Liver (tissue), 9 donors: ENCODE results near the gene FCN1. TPM values are rescaled to one million over a fixed set of nuclear protein-coding genes. Genes with fewer than 3 reads are reported as not detected.

Experiments
- DNase-seq: peaks from one replicate; pipeline ENCODE4 v3.0.0-alpha.2; 2017; ENCODE audit warnings: low spot score
- H3K27ac ChIP-seq, 2 donors: one replicate each; pipeline ENCODE4 v1.7.0; 2013; ENCODE audit warnings: inconsistent platforms in 2 of 2, low read length in 2 of 2, control low read depth in 1 of 2, low read depth in 1 of 2, mild to moderate bottlenecking in 1 of 2
- H3K27me3 ChIP-seq, 4 donors: one replicate each; pipeline versions ENCODE4 v1.6.1 to v1.7.0; 2013; ENCODE audit warnings: low read length in 3 of 4, inconsistent platforms in 1 of 4, mild to moderate bottlenecking in 1 of 4, moderate library complexity in 1 of 4; ENCODE audit not compliant: control insufficient read depth in 4 of 4, insufficient read depth in 4 of 4
- H3K36me3 ChIP-seq, 4 donors: one replicate each; pipeline versions ENCODE4 v1.6.1 to v1.7.0; 2013; ENCODE audit warnings: low read length in 3 of 4, mild to moderate bottlenecking in 3 of 4, low read depth in 1 of 4, moderate library complexity in 1 of 4; ENCODE audit not compliant: control insufficient read depth in 4 of 4, insufficient read depth in 3 of 4
- H3K4me1 ChIP-seq, 4 donors: one replicate each; pipeline versions ENCODE4 v1.6.1 to v1.7.0; 2013; ENCODE audit warnings: low read length in 3 of 4, mild to moderate bottlenecking in 3 of 4, moderate library complexity in 1 of 4; ENCODE audit not compliant: control insufficient read depth in 4 of 4, insufficient read depth in 4 of 4
- H3K4me3 ChIP-seq, 3 donors: one replicate each; pipeline versions ENCODE4 v1.6.1 to v1.7.0; 2013; ENCODE audit warnings: low read length in 3 of 3, control low read depth in 1 of 3, low read depth in 1 of 3, mild to moderate bottlenecking in 1 of 3
- H3K9ac ChIP-seq, 2 donors: one replicate each; pipeline ENCODE4 v1.7.0; 2013; ENCODE audit warnings: low read length in 2 of 2, mild to moderate bottlenecking in 2 of 2, moderate library complexity in 2 of 2, control low read depth in 1 of 2, low read depth in 1 of 2
- H3K9me3 ChIP-seq, 4 donors: one replicate each; pipeline versions ENCODE4 v1.6.1 to v1.7.0; 2013; ENCODE audit warnings: low read length in 3 of 4; ENCODE audit not compliant: control insufficient read depth in 4 of 4
- EGR1 ChIP-seq, 2 donors: IDR thresholded peaks; 2 replicates each; pipeline ENCODE4 v1.6.1; 2016 to 2018; ENCODE audit warnings: antibody characterized with exemption in 2 of 2, low read depth in 2 of 2
- FOXA1 ChIP-seq: IDR thresholded peaks from 2 replicates; pipeline ENCODE4 v1.6.1; 2016; ENCODE audit warnings: antibody characterized with exemption
- FOXA2 ChIP-seq: IDR thresholded peaks from 2 replicates; pipeline ENCODE4 v1.6.1; 2016; ENCODE audit warnings: antibody characterized with exemption
- GABPA ChIP-seq, 2 donors: IDR thresholded peaks in 1 of 2; conservative IDR thresholded peaks in 1 of 2; 2 replicates each; pipeline ENCODE4 v1.6.1; 2016; ENCODE audit warnings: antibody characterized with exemption in 2 of 2, mild to moderate bottlenecking in 1 of 2, moderate library complexity in 1 of 2
- JUND ChIP-seq, 2 donors: IDR thresholded peaks; 2 replicates each; pipeline ENCODE4 v1.6.1; 2016; ENCODE audit warnings: antibody characterized with exemption in 2 of 2
- NR2F2 ChIP-seq: IDR thresholded peaks from 2 replicates; pipeline ENCODE4 v1.6.1; 2016; ENCODE audit warnings: antibody characterized with exemption
- RAD21 ChIP-seq, 2 donors: IDR thresholded peaks; 2 replicates each; pipeline ENCODE4 v1.6.1; 2016; ENCODE audit warnings: antibody characterized with exemption in 2 of 2, mild to moderate bottlenecking in 2 of 2
- RXRA ChIP-seq, 2 donors: IDR thresholded peaks; 2 replicates each; pipeline ENCODE4 v1.6.1; 2017 to 2018; ENCODE audit warnings: antibody characterized with exemption in 2 of 2, mild to moderate bottlenecking in 1 of 2
- TAF1 ChIP-seq: conservative IDR thresholded peaks from 2 replicates; pipeline ENCODE4 v1.6.1; 2016; ENCODE audit warnings: antibody characterized with exemption, mild to moderate bottlenecking
- YY1 ChIP-seq: IDR thresholded peaks from 2 replicates; pipeline ENCODE4 v1.6.1; 2016; ENCODE audit warnings: antibody characterized with exemption, mild to moderate bottlenecking
- WGBS: extraction: QIAGEN DNeasy Blood & Tissue Kit; methylation state at CpG from one replicate; pipeline ENCODE4 v1.1.7; 2013; 5-methylcytosine and 5-hydroxymethylcytosine counted together
- polyA plus RNA-seq, 2 donors: library from polyadenylated mRNA; stranded (reverse) in 1 of 2; unstranded in 1 of 2; fragments of 200-250 nt in 1 of 2; fragments of >200 nt in 1 of 2; fragmentation: Nextera tagmentation in 1 of 2; extraction: Ambion mirVana in 1 of 2; gene quantifications; one replicate each; pipeline versions ENCODE4 v1.2.1 to v1.2.3, GENCODE V29; 2013 to 2015
- total RNA-seq, 2 donors: library from RNA; depleted of rRNA; stranded (reverse); fragments of >200 nt; gene quantifications; one replicate each; pipeline ENCODE4 v1.2.3, GENCODE V29; 2014
- TF ChIP-seq, protein P1 (sequence below): IDR thresholded peaks from 2 replicates; pipeline ENCODE4 v1.6.1; 2016; ENCODE audit warnings: antibody characterized with exemption
- TF ChIP-seq, protein P2 (sequence below): IDR thresholded peaks from 2 replicates; pipeline ENCODE4 v1.6.1; 2016; ENCODE audit warnings: antibody characterized with exemption
- TF ChIP-seq, protein P3 (sequence below): IDR thresholded peaks from 2 replicates; pipeline ENCODE4 v1.6.1; 2016; ENCODE audit warnings: antibody characterized with exemption
- TF ChIP-seq, protein P4 (sequence below): IDR thresholded peaks from 2 replicates; pipeline ENCODE4 v1.6.1; 2016; ENCODE audit warnings: antibody characterized with exemption, mild to moderate bottlenecking
- TF ChIP-seq, protein P5 (sequence below): fragments of 150-350 bp; IDR thresholded peaks from 2 replicates; pipeline ENCODE4 v1.5.1; 2017; ENCODE audit warnings: improper control_type of control experiment, low read depth, low read length; ENCODE audit not compliant: missing input control
- donor health status: healthy.
- donor health status: healthy.
- donor health status: healthy.
- donor health status: healthy.
- donor health status: healthy.

The FCN1 gene
- total and polyA plus RNA-seq, 4 donors: 0.97 to 15.0 (median 5.4) TPM

DNA sequence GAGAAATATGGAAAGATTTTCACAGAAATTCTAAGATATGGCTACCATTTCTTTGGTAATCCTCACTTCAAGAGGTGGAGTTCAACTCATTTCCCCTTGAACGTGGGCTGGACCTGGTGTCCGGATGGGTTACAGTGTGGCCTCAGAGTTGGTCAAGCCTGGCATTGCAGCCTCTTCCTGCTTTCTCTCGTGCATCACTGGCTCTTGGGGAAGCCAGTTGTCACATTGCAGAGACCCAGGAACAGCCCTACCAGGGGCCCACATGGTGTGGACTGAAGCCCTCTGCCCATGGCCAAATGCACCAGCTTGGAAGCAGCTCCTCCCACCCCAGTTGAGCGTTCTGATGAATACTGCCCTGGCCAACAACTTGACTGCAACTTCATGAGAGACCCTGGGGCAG is 47.7 kb upstream of the FCN1 start:
- Histone ChIP-seq H3K36me3 (no peaks in the 10 kb centered on the region), H3K27ac (no peak overlapping the region), H3K4me3 (no peak overlapping the region), H3K27me3 (peaks cover 0 to 22% (median 2%) of the 10 kb centered on the region in 4 donors), H3K9me3 (no peaks in the 10 kb centered on the region), H3K4me1 (no peaks in the 10 kb centered on the region), H3K9ac (no peak overlapping the region)
- DNase-seq: no peak
- 70% methylated on average over 4 of the region's 4 CpGs for WGBS
- TF ChIP-seq YY1 (no peak), EGR1 (IDR thresholded peaks at IDR 0.05; ENCODE audit: low read depth in 2 of 2) (no peak), RXRA (IDR thresholded peaks at IDR 0.05) (no peak), TAF1 (no peak), NR2F2 (no peak), FOXA1 (no peak), JUND (IDR thresholded peaks at IDR 0.05) (no peak)
- TF ChIP-seq, protein P1, sequence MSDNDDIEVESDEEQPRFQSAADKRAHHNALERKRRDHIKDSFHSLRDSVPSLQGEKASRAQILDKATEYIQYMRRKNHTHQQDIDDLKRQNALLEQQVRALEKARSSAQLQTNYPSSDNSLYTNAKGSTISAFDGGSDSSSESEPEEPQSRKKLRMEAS: no peak
- TF ChIP-seq, protein P2, sequence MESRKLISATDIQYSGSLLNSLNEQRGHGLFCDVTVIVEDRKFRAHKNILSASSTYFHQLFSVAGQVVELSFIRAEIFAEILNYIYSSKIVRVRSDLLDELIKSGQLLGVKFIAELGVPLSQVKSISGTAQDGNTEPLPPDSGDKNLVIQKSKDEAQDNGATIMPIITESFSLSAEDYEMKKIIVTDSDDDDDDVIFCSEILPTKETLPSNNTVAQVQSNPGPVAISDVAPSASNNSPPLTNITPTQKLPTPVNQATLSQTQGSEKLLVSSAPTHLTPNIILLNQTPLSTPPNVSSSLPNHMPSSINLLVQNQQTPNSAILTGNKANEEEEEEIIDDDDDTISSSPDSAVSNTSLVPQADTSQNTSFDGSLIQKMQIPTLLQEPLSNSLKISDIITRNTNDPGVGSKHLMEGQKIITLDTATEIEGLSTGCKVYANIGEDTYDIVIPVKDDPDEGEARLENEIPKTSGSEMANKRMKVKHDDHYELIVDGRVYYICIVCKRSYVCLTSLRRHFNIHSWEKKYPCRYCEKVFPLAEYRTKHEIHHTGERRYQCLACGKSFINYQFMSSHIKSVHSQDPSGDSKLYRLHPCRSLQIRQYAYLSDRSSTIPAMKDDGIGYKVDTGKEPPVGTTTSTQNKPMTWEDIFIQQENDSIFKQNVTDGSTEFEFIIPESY: no peak
- TF ChIP-seq, protein P3, sequence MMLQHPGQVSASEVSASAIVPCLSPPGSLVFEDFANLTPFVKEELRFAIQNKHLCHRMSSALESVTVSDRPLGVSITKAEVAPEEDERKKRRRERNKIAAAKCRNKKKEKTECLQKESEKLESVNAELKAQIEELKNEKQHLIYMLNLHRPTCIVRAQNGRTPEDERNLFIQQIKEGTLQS: no peak

DNA sequence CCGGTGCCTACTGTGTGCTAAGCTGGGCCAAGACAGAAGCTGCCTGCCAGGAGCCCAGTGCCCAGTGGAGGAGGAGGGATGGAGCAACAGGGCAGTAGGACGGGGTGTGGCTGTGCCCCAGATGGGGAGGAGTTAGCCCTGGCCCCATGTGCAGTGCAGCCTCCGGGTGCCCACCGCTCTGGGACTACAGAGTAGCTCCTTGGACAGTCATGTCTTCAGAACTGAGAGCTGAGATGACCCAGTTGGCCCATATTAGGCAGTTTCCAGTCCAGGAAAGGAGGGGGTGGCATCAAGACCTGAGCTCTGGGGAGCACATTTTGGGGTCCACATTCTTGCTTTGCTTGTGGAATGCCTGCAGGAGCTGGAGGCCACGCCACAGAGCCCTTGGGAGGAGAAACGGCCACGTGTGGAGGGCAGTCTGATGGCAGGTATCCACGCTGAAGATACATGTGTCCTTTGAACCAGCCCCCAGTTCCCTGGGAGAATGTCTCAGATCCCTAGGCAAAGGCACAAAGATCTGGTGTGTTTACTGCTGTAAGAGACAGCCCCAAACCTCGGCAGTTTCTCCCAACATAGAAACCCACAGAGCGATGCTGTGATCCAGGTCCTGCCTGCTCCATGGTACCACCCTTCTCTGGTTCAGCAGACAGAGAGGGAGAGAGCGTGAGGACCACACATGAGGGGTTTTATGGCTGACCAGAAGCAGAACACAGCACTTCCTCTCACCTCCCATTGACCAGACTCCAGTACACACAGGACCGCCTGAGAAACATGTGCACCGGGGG is 46.8 kb upstream of the FCN1 start:
- WGBS: 79% methylated on average over 13 of the region's 13 CpGs
- Histone ChIP-seq H3K9me3 (no peaks in the 10 kb centered on the region), H3K36me3 (no peaks in the 10 kb centered on the region), H3K9ac (no peak overlapping the region), H3K27me3 (peaks cover 0 to 13% (median 2%) of the 10 kb centered on the region in 4 donors), H3K27ac (no peak overlapping the region), H3K4me1 (no peaks in the 10 kb centered on the region), H3K4me3 (no peak overlapping the region)
- DNase-seq: no peak
- TF ChIP-seq, protein P1: no peak
- TF ChIP-seq FOXA2 (no peak), RAD21 (IDR thresholded peaks at IDR 0.05) (no peak), GABPA (IDR thresholded peaks at IDR 0.05 in 1 of 2, conservative IDR thresholded peaks at IDR 0.05 in 1 of 2) (no peak)
- TF ChIP-seq, protein P4, sequence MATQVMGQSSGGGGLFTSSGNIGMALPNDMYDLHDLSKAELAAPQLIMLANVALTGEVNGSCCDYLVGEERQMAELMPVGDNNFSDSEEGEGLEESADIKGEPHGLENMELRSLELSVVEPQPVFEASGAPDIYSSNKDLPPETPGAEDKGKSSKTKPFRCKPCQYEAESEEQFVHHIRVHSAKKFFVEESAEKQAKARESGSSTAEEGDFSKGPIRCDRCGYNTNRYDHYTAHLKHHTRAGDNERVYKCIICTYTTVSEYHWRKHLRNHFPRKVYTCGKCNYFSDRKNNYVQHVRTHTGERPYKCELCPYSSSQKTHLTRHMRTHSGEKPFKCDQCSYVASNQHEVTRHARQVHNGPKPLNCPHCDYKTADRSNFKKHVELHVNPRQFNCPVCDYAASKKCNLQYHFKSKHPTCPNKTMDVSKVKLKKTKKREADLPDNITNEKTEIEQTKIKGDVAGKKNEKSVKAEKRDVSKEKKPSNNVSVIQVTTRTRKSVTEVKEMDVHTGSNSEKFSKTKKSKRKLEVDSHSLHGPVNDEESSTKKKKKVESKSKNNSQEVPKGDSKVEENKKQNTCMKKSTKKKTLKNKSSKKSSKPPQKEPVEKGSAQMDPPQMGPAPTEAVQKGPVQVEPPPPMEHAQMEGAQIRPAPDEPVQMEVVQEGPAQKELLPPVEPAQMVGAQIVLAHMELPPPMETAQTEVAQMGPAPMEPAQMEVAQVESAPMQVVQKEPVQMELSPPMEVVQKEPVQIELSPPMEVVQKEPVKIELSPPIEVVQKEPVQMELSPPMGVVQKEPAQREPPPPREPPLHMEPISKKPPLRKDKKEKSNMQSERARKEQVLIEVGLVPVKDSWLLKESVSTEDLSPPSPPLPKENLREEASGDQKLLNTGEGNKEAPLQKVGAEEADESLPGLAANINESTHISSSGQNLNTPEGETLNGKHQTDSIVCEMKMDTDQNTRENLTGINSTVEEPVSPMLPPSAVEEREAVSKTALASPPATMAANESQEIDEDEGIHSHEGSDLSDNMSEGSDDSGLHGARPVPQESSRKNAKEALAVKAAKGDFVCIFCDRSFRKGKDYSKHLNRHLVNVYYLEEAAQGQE: no peak
- TF ChIP-seq, protein P5, sequence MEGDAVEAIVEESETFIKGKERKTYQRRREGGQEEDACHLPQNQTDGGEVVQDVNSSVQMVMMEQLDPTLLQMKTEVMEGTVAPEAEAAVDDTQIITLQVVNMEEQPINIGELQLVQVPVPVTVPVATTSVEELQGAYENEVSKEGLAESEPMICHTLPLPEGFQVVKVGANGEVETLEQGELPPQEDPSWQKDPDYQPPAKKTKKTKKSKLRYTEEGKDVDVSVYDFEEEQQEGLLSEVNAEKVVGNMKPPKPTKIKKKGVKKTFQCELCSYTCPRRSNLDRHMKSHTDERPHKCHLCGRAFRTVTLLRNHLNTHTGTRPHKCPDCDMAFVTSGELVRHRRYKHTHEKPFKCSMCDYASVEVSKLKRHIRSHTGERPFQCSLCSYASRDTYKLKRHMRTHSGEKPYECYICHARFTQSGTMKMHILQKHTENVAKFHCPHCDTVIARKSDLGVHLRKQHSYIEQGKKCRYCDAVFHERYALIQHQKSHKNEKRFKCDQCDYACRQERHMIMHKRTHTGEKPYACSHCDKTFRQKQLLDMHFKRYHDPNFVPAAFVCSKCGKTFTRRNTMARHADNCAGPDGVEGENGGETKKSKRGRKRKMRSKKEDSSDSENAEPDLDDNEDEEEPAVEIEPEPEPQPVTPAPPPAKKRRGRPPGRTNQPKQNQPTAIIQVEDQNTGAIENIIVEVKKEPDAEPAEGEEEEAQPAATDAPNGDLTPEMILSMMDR: no peak
